ENCODE data around the gene PTCSC3. TPM values are rescaled to one million over a fixed set of nuclear protein-coding genes. Genes with fewer than 3 reads are reported as not detected.

PTCSC3 gene
- total RNA-seq, 1 donor from 2014 or later = not detected

GRCh38 chr14:36086629-36087395, 89.7 kb downstream of the PTCSC3 start:
- DNase-seq (ENCODE audit: low spot score) = no peak

- no peak for DNase-seq (ENCODE audit: low spot score)
Measured at GRCh38 chr14:36085861-36086260, 90.7 kb downstream of the PTCSC3 start.

Other genes with a start within 250 kb of the PTCSC3 start
- gene MBIP, start 143.9 kb upstream of the PTCSC3 start, total RNA-seq = 17.3 TPM

Data from mesenteric fat pad (tissue), 1 donor.